ENCODE data around the gene LGR5.

LGR5 gene

DNA sequence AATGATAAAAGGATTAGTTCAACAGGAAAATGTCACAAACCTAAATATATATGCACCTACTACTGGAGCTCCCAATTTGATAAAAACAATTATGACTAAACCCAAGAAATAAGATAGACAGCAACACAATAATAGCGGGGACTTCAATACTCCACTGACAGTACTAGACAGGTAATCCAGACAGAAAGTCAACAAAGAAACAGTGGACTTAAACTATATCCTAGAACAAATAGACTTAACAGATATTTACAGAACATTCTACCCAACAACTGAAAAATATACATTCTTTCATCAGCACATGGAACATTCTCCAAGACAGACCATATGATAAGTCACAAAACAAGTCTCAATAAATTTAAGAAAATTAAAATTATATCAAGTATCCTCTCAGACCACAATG is 28.0 kb upstream of the LGR5 start:
- TF ChIP-seq Cebpa-rat (IDR thresholded peaks at IDR 0.05) = no peak
- Histone ChIP-seq H3K4me1 (no peaks in the 10 kb centered on the region), H3K4me3 (no peak overlapping the region), H3K4me2 (no peak overlapping the region), H3K9ac (no peak overlapping the region), H3K27ac (no peak overlapping the region), H3K9me3 (replicated peaks in 1 of 11) (peaks cover 27 to 46% (median 36%) of the 10 kb centered on the region in 11 experiments; a peak in 21 of 22 replicates), H4K20me1 (no peaks in the 10 kb centered on the region), H3K36me3 (no peaks in the 10 kb centered on the region), H3K27me3 (no peaks in the 10 kb centered on the region)

DNA sequence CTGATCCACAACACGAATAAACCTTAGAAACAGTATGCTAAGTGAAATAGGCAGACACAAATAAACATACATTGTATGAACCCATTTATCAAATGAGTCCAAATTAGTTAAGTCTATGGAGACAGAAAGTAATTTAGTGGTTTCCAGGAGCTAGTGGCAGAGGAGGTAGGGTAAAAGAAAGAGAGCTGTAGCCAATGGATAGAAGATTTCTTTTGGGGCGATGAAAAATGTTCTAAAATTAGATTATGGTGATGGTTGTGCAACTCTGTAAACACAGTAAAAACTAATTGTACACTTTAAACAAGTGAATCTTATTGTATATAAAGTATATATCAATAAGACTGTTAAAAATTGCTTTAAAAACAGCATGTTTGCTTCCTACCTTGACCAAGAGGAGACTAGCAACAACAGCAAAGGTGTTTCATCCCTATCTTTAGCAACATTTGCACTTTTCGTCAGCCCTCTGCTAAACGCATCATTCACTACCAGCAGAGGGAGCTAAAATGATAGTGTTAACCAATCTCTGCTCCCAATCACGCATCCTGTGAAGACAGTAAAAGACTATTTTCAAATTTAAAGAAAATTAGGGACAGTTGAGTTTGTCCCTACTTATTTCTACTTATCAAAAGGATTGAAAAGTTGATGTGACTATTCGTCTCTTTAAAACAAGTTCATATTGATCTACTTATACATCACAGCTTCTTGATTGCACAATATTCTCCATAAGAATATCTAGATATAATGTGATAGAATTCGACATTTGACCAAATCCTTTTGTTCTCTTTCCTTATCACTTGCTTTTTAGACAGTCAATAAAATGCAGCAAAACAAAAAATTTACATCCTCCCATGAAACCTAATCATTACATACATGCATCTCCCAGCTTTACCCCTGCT is 24.0 kb upstream of the LGR5 start:
- no peaks in the 10 kb centered on the region for H3K4me1 ChIP-seq
- no peaks in the 10 kb centered on the region for H4K20me1 ChIP-seq
- peak in 1 of 11 experiments; percentile 62; a peak in 4 of 22 replicates for TF ChIP-seq Cebpa-rat (IDR thresholded peaks at IDR 0.05)

DNA sequence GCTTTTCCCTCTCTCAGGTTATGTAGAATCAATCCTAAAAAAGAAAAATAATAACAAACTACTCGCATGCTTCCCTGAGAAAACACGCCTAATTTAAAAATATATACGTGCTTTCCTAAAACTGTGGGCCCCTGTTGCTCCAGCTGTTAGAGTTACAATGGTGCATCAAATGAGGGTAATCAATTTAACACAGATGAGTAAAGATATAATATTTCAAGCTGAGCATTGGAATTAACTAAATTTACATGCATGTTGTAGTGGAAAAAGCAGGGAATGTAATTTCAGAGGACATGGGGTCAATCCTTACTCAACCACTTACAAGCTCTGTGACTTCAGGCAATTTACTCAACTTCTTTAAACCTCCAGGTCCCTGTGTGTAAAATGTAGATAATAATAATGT is 22.4 kb upstream of the LGR5 start:
- Histone ChIP-seq H3K4me2 (no peak overlapping the region), H3K27me3 (no peaks in the 10 kb centered on the region)
- no peak for TF ChIP-seq Cebpa-rat (IDR thresholded peaks at IDR 0.05)

More for the DNA sequence above, 24.0 kb upstream of the LGR5 start:
- Histone ChIP-seq H3K4me2 (no peak overlapping the region), H3K27ac (no peak overlapping the region), H3K9me3 (replicated peaks in 1 of 11) (peaks cover 22 to 41% (median 31%) of the 10 kb centered on the region in 11 experiments), H3K4me3 (no peak overlapping the region), H3K9ac (no peak overlapping the region), H3K27me3 (no peaks in the 10 kb centered on the region), H3K36me3 (no peaks in the 10 kb centered on the region; a peak in 1 of 22 replicates)

DNA sequence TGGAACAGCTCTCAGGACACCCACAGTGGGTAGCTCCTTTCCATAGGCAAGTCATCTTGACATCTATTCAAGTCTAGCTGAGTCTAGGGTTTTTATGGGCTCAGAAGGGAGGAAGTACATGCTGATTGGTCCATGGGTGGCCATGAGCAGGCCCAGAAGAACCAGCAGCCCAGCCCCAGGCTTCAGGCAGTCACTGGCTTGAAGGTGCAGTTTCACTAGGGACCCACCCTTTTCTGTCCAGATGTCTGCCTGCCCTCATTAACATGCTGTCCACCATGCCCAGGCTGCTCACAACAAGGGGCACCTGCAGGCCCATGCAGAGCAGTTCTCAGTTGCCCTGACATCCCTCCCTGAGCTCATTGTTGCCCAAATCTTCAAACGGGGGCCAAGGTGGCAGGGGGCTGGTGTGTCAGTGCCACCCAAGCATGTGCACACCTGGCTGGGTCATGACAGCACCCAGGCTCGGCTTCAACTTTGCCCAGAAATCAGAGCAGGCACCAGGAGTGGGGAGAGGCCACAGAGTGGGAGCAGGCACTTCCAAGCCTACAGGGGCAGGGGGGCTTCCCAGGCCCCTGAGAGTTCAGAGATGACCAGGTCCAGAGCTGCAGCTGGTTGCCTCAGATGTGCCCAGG is 18.7 kb upstream of the LGR5 start:
- TF ChIP-seq Cebpa-rat (IDR thresholded peaks at IDR 0.05) = no peak
- Histone ChIP-seq H3K4me1 (no peaks in the 10 kb centered on the region), H3K36me3 (no peaks in the 10 kb centered on the region; a peak in 1 of 22 replicates), H3K4me2 (no peak overlapping the region), H3K27me3 (no peaks in the 10 kb centered on the region), H3K27ac (no peak overlapping the region), H4K20me1 (no peaks in the 10 kb centered on the region), H3K9ac (no peak overlapping the region), H3K4me3 (no peak overlapping the region), H3K9me3 (replicated peaks in 1 of 11) (peaks cover 17 to 24% (median 20%) of the 10 kb centered on the region in 11 experiments)

More for the DNA sequence above, 22.4 kb upstream of the LGR5 start:
- Histone ChIP-seq H3K9ac (no peak overlapping the region), H3K4me3 (no peak overlapping the region), H3K4me1 (no peaks in the 10 kb centered on the region), H3K9me3 (replicated peaks in 1 of 11) (peaks cover 29 to 39% (median 34%) of the 10 kb centered on the region in 11 experiments), H3K36me3 (no peaks in the 10 kb centered on the region; a peak in 1 of 22 replicates), H3K27ac (no peak overlapping the region), H4K20me1 (no peaks in the 10 kb centered on the region)

DNA sequence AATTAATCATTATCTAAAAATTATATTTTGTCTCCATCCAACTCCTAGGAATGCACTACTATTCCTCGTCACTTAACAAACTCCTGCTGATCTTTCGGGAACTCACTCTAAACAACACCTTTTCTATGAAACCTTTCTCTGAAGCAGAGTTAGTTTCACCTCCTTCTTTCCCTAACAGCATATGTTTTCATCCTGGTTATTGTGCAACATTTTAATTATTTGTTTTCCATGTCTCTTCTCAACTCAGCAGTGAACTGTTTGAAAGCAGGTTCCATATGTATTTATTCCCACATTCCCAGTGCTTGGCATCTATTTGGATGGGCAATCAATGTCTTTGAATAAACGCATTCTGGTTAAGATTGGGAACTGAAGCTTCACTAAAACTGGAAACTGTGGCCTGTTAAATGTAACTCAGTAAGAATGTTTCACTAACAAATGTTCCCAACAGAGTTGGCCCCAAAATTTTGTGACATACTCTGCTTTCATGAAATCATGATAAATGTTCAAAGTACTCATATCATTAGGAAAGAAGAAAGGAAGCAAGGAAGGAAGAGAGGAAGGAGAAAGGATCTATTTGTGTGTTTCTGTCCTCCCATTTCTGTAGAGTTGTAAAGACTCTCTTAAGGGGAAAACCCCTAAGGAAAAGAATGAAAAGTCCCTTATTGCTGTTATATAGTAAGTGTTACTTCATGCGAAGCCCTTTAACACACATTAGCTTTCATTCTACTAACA is 13.9 kb upstream of the LGR5 start:
- no peak overlapping the region for H3K4me3 ChIP-seq
- H3K27me3 ChIP-seq = no peaks in the 10 kb centered on the region
- peak in 2 of 11 experiments; percentile 21 to 38; a peak in 2 of 22 replicates for TF ChIP-seq Cebpa-rat (IDR thresholded peaks at IDR 0.05)
- H3K9ac ChIP-seq = no peak overlapping the region
- H3K4me2 ChIP-seq = no peak overlapping the region
- no peak overlapping the region for H3K27ac ChIP-seq
- H3K36me3 ChIP-seq = no peaks in the 10 kb centered on the region
- no peaks in the 10 kb centered on the region for H4K20me1 ChIP-seq
- peaks cover 7 to 12% (median 8%) of the 10 kb centered on the region in 11 experiments for H3K9me3 ChIP-seq (replicated peaks in 1 of 11)
- H3K4me1 ChIP-seq = no peaks in the 10 kb centered on the region

DNA sequence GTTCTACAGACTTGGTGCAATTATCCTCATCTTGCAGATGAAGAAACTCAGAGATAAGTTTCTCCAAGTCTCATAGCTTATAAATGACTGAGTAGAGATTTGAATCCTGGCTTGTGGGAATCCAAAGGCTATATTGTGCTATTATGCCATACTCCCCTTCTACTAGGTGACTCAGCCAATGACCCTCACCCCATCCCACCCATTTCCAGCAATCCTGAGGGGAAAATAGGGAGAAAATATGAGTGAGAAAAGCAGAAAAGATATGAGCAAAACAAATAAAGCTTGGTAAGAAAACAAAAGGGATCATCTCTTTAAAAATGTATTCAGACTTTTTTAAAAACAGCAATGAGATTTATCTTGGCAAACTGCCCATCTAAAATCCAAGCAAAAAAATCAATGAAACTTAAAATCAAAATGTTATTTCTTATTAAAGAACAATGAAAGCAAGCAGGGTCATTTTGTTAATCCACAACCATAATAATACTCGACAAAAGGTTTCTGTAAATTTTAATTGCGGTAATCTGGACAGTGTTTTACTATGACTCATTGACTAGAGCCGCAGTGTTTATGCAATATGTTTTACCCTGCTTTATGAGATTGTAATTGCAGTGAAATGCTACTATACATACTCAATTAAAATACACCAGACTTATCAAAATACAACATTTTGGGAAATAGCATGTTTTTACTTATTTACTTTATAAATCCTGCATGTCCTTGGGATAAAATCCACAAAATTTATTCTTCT is 13.1 kb upstream of the LGR5 start:
- H3K27ac ChIP-seq = no peak overlapping the region

DNA sequence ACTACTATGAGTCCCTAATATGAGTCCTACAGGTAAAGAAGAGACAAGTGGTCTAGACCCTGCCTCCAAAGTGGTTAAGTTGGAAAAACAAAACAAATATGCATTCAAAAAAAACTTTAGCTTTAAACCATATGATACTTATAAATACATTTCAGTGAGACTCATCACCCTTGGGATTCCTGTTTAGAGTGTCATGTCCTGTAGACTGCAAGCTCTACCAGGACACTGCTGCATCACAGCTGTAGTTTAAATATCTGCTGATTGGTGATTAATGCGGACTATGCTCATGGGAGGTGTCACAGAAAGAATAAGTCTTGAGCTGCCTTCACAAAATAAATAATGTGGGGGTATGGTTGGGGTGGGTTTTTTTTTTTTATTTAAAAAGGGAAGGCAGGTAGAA is 8.8 kb upstream of the LGR5 start:
- no peak overlapping the region for H3K9ac ChIP-seq
- no peak overlapping the region for H3K4me2 ChIP-seq
- peaks cover 0 to 13% (median 7%) of the 10 kb centered on the region in 10 experiments; a peak in 8 of 20 replicates for H3K4me1 ChIP-seq
- H3K27ac ChIP-seq = no peak overlapping the region
- no peak overlapping the region for H3K4me3 ChIP-seq
- H3K9me3 ChIP-seq (replicated peaks in 1 of 11) = peaks cover 19 to 30% (median 23%) of the 10 kb centered on the region in 11 experiments
- H3K27me3 ChIP-seq = no peaks in the 10 kb centered on the region
- no peak for TF ChIP-seq Cebpa-rat (IDR thresholded peaks at IDR 0.05)
- no peaks in the 10 kb centered on the region for H3K36me3 ChIP-seq
- H4K20me1 ChIP-seq = no peaks in the 10 kb centered on the region

More for the DNA sequence above, 13.1 kb upstream of the LGR5 start:
- Histone ChIP-seq H3K4me2 (no peak overlapping the region), H3K9me3 (replicated peaks in 1 of 11) (peaks cover 0 to 4% (median 1%) of the 10 kb centered on the region in 11 experiments; a peak in 10 of 22 replicates), H3K4me1 (peaks cover 0 to 7% (median 2%) of the 10 kb centered on the region in 10 experiments; a peak in 5 of 20 replicates), H3K9ac (no peak overlapping the region), H3K27me3 (no peaks in the 10 kb centered on the region), H3K4me3 (no peak overlapping the region), H4K20me1 (no peaks in the 10 kb centered on the region), H3K36me3 (no peaks in the 10 kb centered on the region)
- no peak for TF ChIP-seq Cebpa-rat (IDR thresholded peaks at IDR 0.05)

DNA sequence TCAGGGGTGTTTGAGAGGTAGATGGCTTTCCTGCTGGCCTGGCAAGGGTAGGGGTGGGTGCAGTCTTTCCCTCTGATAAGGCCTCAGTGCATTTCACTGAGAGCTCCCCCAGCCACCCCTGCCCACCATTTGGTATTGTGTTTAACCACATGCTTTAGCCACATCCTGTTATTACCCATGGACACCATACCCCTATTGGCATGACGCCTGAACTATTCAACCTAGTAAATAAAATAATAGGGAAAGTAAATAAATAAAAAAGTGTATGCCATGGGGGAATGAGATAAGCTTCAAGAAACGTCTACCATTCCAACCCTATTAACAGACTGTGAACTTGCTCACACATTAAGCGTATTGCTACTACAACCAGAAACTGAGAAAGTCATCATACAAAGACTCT is 7.6 kb upstream of the LGR5 start:
- H3K27me3 ChIP-seq = peaks cover 0 to 8% (median 2%) of the 10 kb centered on the region in 11 experiments; a peak in 14 of 22 replicates
- no peaks in the 10 kb centered on the region for H4K20me1 ChIP-seq
- H3K27ac ChIP-seq = no peak overlapping the region
- H3K4me3 ChIP-seq = no peak overlapping the region
- peaks cover 0 to 5% (median 0%) of the 10 kb centered on the region in 11 experiments; a peak in 1 of 22 replicates for H3K36me3 ChIP-seq
- peaks cover 0 to 13% (median 7%) of the 10 kb centered on the region in 10 experiments; a peak in 8 of 20 replicates for H3K4me1 ChIP-seq
- peak overlapping the region in 9 of 11 experiments; percentile 5 to 48 (median 26); a peak in 10 of 22 replicates for H3K4me2 ChIP-seq
- TF ChIP-seq Cebpa-rat (IDR thresholded peaks at IDR 0.05) = no peak
- no peak overlapping the region for H3K9ac ChIP-seq
- H3K9me3 ChIP-seq (replicated peaks in 1 of 11) = peaks cover 31 to 42% (median 36%) of the 10 kb centered on the region in 11 experiments
